HG02970 (cell line): ENCODE results near the gene TLR5.
"Not testable (repeated sequence)": the region's sequence is repeated elsewhere in the genome, so short reads cannot be mapped to it uniquely, and the experiment has no call there.

Experiments used
- ATAC-seq: cut with Tn5 transposase; IDR thresholded peaks from one replicate; pipeline ENCODE4 v1.9.1; 2021; ENCODE audit warnings: mild to moderate bottlenecking, moderate library complexity, moderate number of reproducible peaks; ENCODE audit not compliant: unreplicated experiment, low FRiP score

Gene TLR5, protein sequence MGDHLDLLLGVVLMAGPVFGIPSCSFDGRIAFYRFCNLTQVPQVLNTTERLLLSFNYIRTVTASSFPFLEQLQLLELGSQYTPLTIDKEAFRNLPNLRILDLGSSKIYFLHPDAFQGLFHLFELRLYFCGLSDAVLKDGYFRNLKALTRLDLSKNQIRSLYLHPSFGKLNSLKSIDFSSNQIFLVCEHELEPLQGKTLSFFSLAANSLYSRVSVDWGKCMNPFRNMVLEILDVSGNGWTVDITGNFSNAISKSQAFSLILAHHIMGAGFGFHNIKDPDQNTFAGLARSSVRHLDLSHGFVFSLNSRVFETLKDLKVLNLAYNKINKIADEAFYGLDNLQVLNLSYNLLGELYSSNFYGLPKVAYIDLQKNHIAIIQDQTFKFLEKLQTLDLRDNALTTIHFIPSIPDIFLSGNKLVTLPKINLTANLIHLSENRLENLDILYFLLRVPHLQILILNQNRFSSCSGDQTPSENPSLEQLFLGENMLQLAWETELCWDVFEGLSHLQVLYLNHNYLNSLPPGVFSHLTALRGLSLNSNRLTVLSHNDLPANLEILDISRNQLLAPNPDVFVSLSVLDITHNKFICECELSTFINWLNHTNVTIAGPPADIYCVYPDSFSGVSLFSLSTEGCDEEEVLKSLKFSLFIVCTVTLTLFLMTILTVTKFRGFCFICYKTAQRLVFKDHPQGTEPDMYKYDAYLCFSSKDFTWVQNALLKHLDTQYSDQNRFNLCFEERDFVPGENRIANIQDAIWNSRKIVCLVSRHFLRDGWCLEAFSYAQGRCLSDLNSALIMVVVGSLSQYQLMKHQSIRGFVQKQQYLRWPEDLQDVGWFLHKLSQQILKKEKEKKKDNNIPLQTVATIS

GRCh38 chr1:223142795-223143536, at the start of gene TLR5:
Gene TLR5 (minus strand): TSS chr1:223143248. CDS start chr1:223113031, 30,217 bp downstream.
- ATAC-seq: peak; percentile 91

- no peak for ATAC-seq
Observed at GRCh38 chr1:223189903-223190724, 47.1 kb upstream of the TLR5 start.

GRCh38 chr1:223189525-223189902, 46.5 kb upstream of the TLR5 start:
- ATAC-seq: no peak

- ATAC-seq: no peak
Observed at GRCh38 chr1:223188618-223189356, 45.7 kb upstream of the TLR5 start.

DNA sequence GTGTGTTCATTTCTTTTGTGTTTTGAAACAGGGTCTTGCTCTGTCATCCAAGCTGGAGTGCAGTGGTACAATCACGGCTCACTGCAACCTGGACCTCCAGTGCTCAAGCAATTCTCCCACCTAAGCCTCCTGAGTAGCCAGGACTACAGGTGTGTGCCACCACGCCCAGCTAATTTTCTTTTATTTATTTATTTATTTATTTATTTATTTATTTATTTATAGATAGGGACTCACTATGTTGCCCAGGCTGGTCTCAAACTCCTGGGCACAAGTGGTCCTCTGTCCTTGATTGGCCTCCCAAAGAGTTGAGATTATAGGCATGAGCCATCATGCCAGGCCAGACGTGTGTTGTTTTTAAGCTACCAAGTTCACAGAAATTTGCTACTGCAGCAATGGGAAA, 43.8 kb upstream of the TLR5 start:
- ATAC-seq: no peak

DNA sequence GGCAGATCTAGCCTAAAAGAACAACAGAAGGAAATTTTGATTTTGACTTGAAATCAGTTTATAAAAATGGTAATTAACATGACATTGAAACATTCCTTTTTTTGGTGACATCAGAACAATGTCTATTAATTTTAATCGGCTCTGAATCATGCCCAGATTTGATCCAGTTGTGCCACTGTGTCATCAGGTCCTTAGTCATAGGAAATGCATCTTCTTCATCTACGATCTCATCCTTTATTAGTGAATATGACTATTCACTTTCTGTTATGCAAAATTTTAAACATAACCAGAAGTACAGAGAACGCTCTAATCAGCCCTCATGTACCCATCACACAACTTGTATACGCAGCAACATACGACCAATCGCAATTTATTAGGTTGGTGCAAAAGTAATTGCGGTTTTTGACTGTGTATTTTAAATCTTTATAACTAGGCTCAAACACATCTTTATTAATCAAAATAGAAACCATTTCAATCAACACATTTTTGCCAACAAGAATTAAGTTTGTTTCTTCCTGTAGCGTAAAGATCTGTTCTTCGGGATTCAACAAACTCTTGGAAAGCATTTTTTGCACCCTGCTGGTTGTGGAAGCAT, 40.3 kb upstream of the TLR5 start:
- ATAC-seq: no peak

GRCh38 chr1:223180731-223181321, 37.8 kb upstream of the TLR5 start:
- no peak for ATAC-seq

GRCh38 chr1:223179786-223180185, 36.7 kb upstream of the TLR5 start:
- ATAC-seq: no peak

DNA sequence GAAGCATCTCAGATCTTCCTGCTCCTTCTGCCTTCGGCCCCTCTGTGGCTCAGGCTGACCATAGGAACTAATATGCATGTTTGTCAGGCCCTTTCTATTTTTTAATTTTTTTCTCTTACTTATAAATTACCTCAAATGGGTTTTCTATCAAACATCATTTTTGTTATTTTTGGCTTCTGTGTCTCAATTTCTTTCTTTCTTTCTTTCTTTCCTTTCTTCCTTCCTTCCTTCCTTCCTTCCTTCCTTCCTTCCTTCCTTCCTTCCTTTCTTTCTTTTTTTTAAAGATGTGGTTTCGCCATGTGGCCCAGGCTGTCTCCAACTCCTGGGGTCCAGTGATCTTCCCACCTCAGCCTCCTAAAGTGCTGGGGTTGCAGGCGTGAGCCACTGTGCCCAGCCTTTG, 36.2 kb upstream of the TLR5 start:
- ATAC-seq: no peak

- no peak for ATAC-seq
Observed at GRCh38 chr1:223177681-223178080, 34.6 kb upstream of the TLR5 start.

DNA sequence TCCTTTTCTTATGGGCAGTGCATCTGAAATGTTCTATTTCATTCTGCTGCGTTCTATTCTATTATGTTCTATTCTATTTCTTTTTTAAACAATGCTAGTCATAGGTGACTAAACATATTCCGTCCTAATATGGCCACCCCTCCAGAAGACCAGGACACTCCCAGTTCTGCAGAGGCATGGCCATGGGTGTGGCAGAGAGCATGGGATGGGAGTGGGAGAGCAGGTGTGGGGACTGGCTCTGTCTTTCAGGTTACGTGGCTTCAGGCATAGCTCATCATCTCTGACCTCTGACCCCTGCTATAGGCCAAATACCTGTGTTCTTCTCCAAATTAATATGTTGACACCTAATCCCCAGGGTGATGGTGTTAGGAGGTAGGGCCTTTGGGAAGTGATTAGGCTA, 33.4 kb upstream of the TLR5 start:
- no peak for ATAC-seq

- no peak for ATAC-seq
Observed at GRCh38 chr1:223175633-223176032, 32.6 kb upstream of the TLR5 start.

DNA sequence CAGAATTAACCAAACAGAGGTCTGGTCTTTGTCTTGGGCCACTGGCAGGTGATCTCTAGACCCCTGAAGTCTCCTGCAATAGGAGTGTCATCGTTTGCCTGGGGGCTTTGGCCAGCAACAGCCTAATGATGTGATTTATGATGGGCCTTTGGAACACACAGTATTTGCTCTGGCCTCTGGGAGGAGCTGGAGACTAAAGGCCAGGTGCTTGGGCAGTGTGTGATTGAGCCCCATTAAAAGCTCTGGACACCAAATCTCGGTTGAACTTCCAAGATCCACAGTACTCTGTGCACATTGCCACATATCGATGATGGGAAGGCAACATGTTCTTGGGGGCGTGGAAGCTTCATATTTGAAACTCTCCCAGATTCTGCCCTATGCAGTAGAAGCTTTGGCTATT, 32.0 kb upstream of the TLR5 start:
- no peak for ATAC-seq

DNA sequence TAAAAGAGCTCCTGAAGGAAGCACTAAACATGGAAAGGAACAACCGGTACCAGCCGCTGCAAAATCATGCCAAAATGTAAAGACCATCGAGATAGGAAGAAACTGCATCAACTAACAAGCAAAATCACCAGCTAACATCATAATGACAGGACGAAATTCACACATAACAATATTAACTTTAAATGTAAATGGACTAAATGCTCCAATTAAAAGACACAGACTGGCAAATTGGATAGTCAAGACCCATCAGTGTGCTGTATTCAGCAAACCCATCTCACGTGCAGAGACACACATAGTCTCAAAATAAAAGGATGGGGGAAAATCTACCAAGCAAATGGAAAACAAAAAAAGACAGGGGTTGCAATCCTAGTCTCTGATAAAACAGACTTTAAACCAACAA, 26.4 kb upstream of the TLR5 start:
- ATAC-seq: not testable (repeated sequence)

DNA sequence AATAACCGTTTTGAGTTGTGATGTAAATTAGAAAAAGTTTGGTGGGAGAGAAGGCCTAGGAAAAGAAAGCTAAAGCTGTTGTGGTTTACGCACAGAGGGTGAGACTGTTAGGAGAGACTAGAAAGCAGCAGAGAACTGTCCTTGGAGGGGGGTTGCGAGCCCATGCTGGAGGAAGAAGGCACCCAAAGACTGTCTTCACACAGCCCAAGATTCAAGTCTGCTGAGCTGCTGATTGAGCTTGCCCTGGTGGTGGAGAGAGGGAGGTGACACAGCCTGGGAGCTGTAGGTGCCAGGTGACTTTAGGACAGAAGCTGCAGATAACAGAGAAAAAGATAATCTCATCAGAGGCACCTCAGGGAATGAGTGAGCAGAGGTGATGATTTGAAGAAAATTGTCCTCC, 18.3 kb upstream of the TLR5 start:
- no peak for ATAC-seq

GRCh38 chr1:223156343-223156742, 13.3 kb upstream of the TLR5 start:
- no peak for ATAC-seq

DNA sequence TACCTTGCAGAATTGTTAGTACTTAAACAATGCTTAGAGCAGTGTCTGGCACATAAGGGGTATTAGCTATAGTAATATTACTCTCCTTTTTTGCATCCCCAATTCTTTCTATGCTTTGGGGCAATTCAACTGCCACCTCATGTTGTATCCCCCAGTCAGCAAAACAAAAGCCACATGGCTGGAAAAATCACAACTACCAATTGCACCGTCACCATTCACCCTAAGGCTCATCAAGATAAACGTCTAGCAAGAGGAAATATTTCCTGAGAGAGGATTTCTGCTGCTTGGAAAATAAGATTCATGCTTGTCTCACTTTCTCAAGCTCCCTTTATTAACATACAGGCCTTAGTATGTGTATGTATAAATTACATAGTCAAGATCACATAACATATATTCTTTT, 12.1 kb upstream of the TLR5 start:
- ATAC-seq: no peak

DNA sequence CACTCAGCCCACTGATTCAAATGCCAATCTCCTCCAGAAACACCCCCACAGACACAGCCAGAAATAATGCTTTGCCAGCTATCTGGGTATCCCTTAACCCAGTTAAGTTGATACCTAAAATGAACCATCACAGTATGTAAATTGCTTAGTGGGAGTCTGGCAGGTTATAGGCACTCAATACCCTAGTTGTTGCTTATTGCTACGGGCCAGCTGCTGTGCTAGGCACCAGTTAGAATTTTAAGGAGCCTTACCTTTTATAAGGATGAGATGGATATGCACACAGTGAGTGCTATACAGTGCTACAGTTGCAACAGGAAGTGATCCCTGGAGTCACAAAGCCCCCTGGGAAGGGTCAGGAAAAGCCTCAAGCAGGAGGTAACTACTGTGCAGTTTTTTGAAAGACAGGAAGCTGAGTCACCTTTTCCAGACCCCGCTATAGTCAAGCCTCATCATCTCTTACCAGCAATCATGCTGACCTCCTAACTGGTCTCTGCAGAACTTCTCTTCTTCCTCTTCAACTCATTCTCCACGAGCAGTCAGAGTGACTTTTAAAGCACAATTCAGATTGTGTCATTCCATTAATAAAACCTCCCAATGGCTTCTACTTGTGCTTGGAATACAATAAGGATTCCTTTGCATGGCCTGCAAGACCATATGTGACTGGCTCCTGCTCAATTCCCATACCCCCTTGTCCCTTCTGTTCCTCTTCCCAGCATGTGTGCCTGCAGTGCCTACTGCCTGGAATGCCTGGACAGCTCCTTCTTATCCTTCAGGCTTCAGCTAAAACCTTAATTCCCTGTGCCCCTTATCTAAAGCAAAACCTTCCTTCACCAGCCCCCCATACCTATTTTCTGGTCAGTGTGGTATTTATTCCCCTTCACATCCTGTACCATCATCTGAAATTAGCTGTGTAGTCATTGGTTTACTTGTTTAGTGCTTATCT, 10.4 kb upstream of the TLR5 start:
- ATAC-seq: no peak
